Keratinocyte (primary cell): ENCODE measurements around the gene DRD5.
"Not testable (repeated sequence)": the region's sequence is repeated elsewhere in the genome, so short reads cannot be mapped to it uniquely, and the experiment has no call there.

Source experiments
- EZH2 ChIP-seq: IDR thresholded peaks from one replicate; pipeline ENCODE4 v1.6.1; 2012; ENCODE audit warnings: inconsistent platforms, mild to moderate bottlenecking, low read length, moderate library complexity
- TF ChIP-seq, protein P1 (sequence below), 3 experiments: IDR thresholded peaks in 1 of 3; conservative IDR thresholded peaks in 1 of 3; optimal IDR thresholded peaks in 1 of 3; 2 replicates in 2 of 3; 3 replicates in 1 of 3; pipeline versions ENCODE3 to v1.5.1; 2011; ENCODE audit warnings: low read length in 3 of 3, mild to moderate bottlenecking in 3 of 3, moderate library complexity in 2 of 3, control low read depth in 1 of 3, inconsistent platforms in 1 of 3; ENCODE audit not compliant: insufficient read depth in 2 of 3; ENCODE audit errors: extremely low read depth in 1 of 3

DNA sequence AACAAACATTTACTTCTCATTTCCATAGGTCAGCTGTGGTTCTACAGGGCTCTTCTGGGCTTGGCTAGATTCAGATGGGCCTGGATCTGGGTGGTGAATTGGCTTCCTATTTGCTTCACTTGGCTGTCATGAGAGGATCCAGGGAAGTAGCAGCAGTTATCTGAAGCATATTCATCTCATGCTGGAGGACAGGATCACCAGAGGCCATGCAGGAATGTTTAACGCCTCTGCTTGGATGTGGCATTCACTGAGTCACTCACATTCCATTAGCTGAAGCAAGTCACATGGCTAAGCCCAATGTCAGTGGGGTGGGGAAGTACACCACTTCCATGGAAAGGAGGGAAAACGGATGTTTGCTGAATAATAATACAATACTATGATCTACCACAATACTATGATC lies 15.2 kb downstream of the DRD5 start:
- TF ChIP-seq, protein P1, sequence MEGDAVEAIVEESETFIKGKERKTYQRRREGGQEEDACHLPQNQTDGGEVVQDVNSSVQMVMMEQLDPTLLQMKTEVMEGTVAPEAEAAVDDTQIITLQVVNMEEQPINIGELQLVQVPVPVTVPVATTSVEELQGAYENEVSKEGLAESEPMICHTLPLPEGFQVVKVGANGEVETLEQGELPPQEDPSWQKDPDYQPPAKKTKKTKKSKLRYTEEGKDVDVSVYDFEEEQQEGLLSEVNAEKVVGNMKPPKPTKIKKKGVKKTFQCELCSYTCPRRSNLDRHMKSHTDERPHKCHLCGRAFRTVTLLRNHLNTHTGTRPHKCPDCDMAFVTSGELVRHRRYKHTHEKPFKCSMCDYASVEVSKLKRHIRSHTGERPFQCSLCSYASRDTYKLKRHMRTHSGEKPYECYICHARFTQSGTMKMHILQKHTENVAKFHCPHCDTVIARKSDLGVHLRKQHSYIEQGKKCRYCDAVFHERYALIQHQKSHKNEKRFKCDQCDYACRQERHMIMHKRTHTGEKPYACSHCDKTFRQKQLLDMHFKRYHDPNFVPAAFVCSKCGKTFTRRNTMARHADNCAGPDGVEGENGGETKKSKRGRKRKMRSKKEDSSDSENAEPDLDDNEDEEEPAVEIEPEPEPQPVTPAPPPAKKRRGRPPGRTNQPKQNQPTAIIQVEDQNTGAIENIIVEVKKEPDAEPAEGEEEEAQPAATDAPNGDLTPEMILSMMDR (optimal IDR thresholded peaks at IDR 0.05 in 1 of 3, IDR thresholded peaks at IDR 0.05 in 1 of 3, conservative IDR thresholded peaks at IDR 0.05 in 1 of 3; ENCODE audit: extremely low read depth in 1 of 3, insufficient read depth in 2 of 3, low read length in 3 of 3) = not testable (repeated sequence)
- not testable (repeated sequence) for TF ChIP-seq EZH2
